GM11168 (cell line): ENCODE measurements around the gene ARPC1B.
"Not testable (repeated sequence)": the region's sequence is repeated elsewhere in the genome, so short reads cannot be mapped to it uniquely, and the experiment has no call there.

Experiments used
- in situ Hi-C: fragments of 300-500 bp; cut with MboI; formaldehyde crosslinking; loops from one replicate; pipeline ENCODE4 v1.12.0; 2022; ENCODE audit warnings: low sequenced_read_pairs; ENCODE audit not compliant: unreplicated experiment

Gene ARPC1B

DNA sequence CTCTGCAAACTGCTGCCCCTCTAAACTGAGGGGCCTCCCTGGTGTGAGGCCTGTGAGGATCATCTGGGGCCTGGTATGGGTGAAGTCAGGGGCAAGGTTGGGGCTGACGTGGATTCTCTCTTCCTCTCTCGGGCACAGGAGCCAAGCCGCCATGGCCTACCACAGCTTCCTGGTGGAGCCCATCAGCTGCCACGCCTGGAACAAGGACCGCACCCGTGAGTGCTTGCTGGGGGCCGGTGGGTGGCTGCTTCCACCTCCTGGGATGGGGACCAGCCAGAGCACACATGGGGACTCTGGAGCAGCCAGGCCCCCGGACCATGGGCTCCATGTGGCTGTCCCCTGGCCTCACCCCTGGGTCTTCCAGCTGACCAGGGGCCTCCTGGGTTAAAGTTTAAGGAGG lies 11.0 kb downstream of the ARPC1B start:
- in situ Hi-C loops, result no loop called here

DNA sequence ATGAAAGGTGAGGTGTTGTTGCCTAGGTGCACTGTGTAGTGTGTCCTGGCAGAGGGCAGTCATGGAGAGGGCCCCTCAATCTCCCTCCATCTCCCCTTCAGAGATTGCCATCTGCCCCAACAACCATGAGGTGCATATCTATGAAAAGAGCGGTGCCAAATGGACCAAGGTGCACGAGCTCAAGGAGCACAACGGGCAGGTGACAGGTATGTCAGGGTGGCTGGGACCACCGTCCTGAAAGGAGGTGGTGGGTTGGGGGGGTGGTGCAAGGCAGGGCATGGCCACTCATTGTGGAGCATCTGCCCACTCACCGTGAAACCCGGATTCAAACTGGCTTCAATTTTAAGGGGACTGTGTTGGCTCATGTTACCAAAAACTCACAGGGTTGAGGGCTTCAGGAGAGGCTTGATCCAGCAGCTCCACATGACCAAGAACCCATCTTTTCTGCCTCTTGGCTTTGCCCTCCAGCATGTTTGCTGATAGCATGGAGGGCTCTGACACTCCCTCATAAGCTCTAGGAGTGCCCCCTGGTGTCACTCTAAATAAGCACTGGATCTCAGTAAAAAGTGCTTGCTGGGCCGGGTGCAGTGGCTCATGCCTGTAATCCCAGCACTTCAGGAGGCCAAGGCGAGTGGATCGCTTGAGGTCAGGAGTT lies 12.2 kb downstream of the ARPC1B start:
- in situ Hi-C loops, result no loop called here

DNA sequence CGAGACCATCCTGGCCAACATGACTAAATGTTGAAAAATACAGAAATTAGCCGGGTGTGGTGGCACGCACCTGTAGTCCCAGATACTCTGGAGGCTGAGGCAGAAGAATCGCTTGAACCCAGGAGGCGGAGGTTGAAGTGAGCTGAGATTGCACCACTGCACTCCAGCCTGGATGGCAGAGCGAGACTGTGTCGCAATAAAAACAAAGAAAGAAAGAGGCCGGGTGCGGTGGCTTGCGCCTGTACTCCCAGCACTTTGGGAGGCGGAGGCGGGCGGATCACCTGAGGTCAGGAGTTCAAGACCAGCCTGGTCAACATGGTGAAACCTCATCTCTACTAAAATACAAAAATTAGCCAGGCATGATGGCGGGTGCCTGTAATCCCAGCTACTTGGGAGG lies 12.7 kb downstream of the ARPC1B start:
- in situ Hi-C loops, result not testable (repeated sequence)

DNA sequence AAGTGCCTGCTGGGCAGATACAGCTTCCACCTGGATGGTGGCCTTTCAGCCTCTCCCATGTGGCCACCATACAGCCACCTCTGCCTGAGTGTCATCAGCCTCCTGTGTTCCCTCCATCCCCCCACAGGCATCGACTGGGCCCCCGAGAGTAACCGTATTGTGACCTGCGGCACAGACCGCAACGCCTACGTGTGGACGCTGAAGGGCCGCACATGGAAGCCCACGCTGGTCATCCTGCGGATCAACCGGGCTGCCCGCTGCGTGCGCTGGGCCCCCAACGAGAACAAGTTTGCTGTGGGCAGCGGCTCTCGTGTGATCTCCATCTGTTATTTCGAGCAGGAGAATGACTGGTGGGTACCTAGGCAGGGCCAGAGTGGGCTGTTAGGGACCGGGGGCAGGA lies 13.4 kb downstream of the ARPC1B start:
- in situ Hi-C loops, result no loop called here

DNA sequence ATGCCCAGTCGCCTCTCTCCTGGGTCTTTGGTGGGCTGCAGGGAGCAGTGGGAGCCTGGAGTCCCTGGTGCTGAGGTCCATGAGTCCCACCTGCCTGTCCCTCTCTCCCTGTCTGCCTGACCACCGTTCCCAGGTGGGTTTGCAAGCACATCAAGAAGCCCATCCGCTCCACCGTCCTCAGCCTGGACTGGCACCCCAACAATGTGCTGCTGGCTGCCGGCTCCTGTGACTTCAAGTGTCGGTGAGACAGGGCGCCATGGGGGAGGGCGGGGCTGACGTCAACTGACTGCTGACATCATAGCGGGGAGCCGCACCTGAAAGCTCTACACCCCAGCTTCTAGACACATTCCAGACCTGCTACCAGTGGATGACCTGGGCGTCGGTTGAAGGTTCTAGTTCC lies 15.2 kb downstream of the ARPC1B start:
- in situ Hi-C loops, result no loop called here

DNA sequence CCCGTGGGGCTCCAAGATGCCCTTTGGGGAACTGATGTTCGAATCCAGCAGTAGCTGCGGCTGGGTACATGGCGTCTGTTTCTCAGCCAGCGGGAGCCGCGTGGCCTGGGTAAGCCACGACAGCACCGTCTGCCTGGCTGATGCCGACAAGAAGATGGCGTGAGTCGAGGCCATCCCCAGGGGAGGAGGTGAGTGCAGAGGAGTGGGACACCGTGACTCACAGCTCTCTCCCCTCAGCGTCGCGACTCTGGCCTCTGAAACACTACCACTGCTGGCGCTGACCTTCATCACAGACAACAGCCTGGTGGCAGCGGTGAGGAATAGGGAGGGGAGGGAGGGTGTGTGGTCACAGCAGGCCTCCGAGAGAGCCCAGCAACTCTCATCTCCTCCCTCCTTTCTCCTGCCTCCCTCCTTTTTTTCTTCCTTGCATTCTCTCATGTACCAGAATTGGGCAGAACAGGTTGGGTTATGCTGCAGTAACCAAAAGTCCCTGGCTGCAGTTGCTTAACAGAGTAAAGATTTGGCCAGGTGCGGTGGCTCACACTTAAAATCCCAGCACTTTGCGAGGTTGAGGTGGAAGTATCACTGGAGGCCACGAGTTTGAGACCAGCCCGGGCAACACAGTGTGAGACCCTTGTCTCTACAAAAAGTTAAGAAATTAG lies 16.5 kb downstream of the ARPC1B start:
- in situ Hi-C loops, result no loop called here

DNA sequence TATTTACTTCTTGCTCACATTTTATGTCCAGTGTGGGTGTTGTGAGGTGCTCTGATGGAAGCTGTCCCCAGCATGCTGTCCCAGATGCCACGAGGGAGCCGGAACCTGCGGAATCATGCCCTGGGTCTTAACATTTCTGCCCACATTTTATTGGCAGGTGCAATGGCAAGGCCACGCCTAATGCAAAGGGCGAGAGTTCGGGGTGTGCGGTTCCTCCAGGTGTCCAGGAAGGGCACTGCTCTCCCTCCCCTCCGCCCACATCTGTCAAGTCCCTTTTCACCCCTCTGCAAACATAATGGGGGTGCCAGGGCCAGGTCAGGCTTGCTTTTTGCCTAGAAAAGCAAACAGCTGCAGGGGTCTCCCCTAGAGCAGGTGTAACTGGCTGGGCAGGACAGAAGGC lies 17.5 kb downstream of the ARPC1B start:
- in situ Hi-C loops, result no loop called here

DNA sequence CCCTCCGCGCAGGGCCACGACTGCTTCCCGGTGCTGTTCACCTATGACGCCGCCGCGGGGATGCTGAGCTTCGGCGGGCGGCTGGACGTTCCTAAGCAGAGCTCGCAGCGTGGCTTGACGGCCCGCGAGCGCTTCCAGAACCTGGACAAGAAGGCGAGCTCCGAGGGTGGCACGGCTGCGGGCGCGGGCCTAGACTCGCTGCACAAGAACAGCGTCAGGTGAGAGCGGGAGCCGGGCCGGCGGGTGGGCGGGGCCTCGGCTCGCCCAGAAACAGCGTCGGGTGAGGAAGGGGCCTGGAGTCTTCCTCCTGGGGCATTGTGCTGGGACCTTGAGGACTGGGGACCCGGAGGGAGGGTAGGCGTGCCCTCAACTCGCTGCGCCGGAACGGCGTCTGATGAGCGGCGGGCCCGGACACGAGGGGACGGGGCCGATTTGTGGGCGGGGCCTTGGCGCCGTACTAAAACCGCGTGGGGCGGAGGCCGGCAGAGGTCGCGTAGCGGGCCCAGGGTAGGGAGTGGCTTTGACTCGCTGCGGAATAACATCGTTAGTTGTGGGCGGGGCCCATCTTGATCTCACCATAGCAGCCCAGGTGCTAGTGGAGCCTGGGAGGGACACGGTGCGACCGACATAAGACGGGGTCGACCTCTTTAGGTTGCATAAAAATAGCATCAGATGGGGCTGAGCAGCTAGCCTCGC lies 18.3 kb downstream of the ARPC1B start:
- in situ Hi-C loops, result no loop called here

DNA sequence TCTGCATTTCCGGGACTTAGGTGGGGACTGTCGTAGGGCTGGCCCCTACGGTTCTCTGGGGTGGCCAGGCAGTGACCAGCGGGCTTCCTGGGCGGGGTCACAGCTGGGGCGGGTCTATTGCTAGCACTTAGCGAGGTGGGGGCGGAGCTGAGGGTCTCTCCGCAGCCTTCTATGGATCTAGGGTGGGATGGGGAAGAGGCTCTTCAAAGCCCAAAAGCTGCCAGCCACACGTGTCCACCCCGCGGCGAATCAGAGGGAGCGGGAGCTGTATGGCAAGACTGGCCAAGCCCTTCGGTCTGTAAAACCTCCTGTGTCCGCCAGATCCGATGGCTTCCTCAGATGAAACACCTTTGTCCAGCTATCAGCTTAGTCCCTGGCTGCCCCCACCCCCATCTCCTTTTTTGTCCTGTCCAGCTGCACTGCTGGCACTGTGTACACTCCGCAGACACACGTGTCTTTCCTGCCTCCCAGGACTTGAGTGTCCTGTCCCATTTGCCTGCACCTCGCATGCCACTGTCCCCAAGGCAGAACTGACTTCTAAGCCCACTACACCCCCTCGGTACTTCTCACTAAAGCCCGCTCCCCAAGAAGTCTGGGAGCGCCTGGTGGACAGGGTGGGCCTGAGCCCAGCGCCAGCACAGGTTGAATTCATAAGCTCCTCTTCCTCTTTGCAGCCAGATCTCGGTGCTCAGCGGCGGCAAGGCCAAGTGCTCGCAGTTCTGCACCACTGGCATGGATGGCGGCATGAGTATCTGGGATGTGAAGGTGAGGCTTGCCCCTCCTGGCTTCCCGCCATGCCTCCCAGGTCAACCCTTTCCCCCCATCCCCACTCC lies 19.0 kb downstream of the ARPC1B start:
- in situ Hi-C loops, result no loop called here

DNA sequence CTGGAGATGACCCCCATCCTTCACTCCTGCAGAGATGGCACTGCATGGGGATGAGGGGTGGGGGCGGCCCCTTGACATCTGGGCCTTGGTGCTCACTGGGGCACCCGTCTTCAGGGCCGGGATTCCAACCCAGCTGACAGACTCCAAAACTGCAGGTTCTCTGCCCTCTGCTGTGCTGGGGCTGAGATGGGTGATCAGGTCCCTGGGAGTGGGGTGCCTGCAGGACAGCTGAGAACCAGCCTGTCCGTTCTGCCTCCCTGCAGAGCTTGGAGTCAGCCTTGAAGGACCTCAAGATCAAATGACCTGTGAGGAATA lies 19.6 kb downstream of the ARPC1B start:
- in situ Hi-C loops, result no loop called here

DNA sequence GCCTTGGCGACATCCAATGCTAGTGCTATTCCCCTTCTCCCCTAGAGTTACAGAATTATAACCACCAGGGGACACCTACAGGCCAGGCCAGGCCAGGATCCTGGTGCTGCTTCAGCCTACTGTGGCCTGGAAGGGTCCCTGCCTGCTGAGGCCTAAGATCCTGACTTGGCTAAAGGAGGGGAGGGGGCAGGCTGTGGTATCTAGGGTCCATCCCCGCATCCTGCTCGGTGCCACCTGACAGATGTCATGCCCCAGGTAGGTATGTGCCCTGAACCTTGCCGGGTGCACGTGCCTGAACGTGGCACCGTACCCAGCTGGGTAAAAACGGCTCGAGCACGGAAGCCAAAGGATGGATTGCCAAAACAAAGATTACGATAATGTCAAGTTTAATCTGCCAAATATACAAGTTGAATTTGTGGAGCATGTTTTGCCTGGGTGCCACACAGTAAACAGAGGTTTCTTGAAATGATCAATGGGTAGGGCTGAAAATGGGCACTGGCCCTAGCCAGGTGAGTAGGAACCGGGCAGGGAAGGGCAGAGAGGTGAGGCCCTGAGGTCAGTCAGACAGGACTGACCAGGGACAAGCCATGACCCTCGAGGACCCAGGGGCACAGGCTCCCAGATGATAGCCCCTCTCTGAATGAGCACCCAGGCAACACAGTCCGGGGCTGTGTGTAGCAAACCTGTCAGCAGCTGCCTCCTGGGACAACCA lies 21.2 kb downstream of the ARPC1B start:
- in situ Hi-C loops, result no loop called here

DNA sequence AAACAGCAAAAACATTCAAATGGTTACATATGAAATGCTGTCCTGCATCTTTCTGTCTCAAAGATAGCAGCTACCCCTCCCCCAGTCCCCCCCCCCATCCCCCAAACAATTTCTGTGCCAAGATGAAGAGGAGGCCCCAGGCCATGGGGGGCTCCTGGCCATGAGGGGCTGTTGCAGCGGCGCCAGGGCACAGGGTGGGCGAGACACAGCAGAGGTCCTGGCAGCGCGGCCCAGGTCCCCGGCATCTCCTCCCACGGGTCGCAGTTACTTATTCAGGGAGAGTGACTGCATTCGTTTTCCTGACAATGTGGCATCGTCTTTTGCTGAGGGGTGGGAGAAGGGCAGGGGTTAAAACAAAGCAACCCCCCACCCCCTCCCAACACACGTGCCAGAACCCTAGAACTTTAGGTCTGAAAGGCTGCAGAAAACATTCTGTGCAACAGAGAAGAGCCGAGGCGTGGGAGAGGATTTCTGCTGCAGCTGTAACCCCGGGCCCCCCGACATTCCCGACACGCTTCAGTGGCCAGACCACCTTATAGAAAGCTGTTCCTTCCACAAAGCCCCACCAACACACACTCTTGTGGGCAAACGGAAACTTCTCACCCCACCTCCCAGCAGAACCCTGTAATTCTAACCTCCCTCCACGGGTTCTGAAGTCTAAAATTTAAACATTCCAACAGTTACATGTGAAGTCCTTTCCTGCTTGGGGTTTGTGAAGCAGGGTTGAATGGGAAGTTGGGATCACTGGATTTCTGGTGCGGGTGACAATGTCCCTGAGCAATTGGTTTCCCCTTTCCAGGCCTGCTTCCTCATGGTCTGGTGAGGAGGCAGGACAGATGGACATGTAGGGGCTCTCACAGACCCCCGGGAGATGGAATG lies 22.1 kb downstream of the ARPC1B start:
- in situ Hi-C loops, result no loop called here

DNA sequence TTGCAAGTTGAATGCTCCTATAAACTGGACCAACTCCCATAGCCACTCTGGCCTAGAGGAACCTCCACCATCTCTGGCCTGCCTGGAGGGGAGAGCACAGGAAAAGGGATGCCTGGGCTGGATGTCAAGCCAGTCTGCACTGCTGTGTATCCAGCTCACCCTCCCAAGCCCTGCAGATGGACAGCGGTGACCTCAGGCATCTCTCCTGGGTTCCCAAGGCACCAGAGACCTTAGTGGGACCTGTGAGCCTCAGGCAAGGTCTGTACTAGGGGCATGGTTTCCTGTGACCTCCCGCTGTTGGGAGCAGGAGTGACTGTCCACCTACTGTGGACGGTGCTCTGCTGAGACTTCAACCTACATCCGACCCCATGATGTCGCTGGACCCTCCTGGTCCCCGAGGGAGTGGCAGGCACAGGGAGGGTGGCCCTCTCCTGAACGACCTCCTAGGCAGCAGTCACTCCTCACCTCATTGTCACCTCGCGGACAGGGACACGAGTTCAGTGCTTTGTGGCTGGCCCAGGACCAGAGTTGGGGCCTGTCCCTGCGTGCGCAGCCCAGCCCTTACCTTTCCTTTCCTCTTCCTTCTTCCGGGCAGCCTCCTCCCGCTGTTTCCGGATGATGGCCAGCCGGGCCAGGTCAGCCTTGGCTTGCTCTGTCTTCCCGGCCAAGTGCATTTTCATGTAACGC lies 22.9 kb downstream of the ARPC1B start:
- in situ Hi-C loops, result no loop called here

DNA sequence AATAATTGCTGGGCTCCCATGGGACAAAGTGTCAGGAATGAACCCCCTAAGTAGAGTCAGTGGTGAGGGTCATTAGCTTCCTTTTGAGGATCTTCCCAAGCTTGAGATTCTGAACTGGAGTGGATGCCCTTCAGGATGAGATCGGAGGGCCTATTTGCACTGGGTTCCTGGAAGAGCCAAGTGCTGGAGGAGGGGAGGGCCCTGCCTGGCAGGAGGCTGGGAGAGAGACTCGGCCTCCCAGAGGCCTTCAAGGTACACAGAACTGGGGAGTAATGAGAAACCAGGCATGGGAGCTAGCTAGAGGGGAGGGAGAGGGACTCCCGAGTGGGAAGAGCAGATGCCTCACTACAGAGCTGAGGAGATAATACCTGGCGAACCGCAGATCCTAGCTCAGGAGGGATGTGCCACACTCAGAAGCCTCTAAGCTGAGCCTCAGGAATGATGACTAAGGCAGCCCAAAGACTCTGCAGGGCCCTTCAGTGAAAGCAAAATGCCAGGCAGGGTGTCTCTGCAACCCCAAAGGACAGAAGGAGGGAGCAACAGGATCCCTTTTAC lies 24.4 kb downstream of the ARPC1B start:
- in situ Hi-C loops, result no loop called here

DNA sequence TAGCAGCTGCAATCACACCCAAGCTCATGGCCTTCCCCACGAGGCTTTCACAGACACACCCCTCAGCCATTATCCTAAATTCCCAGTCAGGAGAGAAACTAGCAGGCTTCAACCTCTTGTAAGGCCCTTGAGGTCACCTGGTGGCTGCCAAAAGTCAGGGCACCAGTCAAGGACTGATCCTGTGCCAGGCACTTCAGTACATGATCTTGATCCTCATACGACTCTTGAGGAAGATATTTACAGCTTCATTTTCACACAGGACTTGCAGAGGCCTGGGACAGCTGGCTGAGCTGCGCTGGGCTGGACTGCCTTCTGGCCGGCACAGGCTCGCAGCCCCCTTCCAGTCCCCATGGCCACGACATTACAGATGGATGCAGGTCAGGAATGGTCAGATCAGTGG lies 25.1 kb downstream of the ARPC1B start:
- in situ Hi-C loops, result no loop called here

DNA sequence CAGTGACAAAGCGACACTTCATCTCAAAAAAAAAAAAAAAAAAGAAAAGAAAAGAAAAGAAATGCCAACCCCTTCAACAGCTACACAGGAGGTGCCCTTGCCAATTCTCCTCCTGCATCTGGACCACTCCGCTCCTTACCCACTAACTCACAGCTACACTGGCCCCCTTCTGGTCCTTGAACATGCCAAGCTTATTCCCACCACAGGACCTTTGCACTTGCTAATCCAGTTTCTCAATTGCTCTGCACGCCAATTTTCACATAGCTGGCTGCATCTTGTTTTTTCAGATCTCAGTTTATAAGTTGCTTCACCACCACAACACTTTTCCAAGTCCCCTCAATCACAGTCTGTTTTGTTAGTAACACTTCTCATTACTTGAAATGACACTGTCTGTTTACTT lies 28.3 kb downstream of the ARPC1B start:
- in situ Hi-C loops, result no loop called here

DNA sequence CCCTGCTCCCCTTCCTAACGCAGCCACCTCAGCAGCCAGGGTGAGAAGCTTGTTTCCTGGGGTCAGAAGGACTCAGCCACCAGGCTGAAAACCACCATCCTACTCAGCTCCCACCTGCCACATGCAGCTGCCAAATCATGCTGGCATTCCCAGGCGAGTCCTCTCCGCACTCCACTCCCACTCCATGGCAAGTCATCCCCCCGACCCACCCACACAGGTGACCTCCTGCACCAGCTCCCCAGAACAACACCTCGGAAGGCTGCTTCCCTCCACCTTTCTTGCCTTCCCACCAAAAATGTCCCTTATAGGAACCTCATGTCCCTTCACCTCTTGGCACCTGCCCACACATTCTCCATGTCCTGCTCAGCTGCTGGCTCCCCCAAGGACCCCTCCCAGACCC lies 29.2 kb downstream of the ARPC1B start:
- in situ Hi-C loops, result no loop called here

DNA sequence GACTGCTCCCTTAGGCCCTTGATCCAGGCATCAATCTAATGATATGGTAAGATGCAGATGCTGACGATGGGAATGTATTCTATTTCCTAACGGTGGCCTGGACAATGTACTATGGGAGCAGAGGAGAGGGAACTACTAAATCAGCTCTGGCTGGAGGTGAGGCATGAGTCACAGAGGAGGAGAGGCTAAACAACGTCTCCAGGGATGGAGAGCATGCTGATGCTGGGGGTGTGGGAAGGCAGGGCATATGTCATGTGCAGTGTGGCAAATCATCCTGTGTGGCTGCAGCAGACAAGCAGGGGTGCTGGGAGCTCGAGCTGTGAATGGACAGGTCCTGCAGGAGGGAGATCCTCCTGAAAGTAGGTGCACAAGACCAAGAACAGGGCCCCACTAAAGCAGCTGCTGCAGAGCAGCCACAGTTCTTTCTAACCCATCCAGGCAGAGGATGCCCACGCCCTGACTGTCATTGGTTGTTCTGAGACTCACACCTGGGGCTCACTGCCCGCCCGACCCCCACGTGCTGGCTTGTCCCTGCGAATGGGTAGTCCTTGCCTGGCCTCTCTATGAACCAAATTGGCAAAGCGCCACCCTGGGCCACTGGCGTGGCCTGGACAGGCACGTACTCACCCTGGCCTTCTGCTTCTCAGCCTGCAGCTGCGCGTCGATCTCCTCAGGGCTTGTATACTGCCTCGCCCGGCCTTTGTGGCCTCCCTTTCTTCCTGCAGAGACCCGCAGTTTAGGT lies 29.9 kb downstream of the ARPC1B start:
- in situ Hi-C loops, result no loop called here
